SH-SY5Y (cell line): ENCODE measurements around the gene SETMAR.

Experiments used
- GATA2 ChIP-seq: IDR thresholded peaks from 2 replicates; pipeline ENCODE4 v1.6.1; 2011; ENCODE audit warnings: mild to moderate bottlenecking, low read depth, low read length
- GATA3 ChIP-seq: IDR thresholded peaks from 2 replicates; pipeline ENCODE4 v1.6.1; 2011; ENCODE audit warnings: low read depth, mild to moderate bottlenecking, low read length, moderate library complexity

DNA sequence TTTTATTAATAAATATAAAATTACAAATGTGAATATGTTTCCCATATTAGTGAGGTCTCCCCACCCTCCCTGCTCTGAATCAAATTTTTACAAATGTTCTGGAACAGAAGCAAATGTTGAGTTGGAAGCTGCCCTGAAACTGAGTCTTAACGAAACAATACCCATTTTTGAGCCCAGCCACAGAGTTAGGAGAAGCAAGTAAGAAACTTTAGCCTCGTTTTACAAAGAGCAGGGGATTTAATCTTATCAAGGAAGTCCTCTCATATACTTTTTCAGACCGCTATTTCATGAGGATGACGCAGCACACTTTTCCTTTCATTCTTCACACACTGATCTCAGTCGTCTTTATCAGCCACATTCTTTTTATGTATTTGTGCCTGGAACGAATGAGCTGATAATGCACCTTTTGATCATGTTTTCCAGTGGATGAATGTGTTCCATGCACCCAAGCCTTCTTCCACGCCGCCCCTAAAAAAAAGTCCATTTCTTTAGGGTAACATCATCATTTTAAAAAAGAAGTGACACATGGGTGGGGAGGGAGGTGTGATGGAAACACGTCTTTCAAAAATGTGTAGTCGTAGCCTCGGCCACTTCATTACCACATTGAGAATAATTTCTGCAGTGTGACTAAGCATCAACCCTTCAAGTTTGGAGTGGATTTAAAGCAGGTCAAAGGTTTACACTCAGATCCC lies 48.1 kb downstream of the SETMAR start:
- TF ChIP-seq GATA2 (no peak), GATA3 (no peak)
